ENCODE results near the gene TMPRSS4. TPM values are rescaled to one million over a fixed set of nuclear protein-coding genes. Genes with fewer than 3 reads are reported as not detected.

The TMPRSS4 gene
- total and polyA plus RNA-seq, 2 of the 13 experiments (the other 11 are each of a cell fraction or from before 2014, with no cell fraction given), result 0.32 TPM; not detected in 1

- TF ChIP-seq ZNF460 (CRISPR knock-in tag; IDR thresholded peaks at IDR 0.05; ENCODE audit: borderline replicate concordance) (no peak), HNF4A (CRISPR knock-in tag; IDR thresholded peaks at IDR 0.05) (no peak), HNRNPH1 (optimal IDR thresholded peaks at IDR 0.05; ENCODE audit: low read depth, low read length) (no peak), ZNF292 (CRISPR knock-in tag; IDR thresholded peaks at IDR 0.05; ENCODE audit: borderline replicate concordance, low read depth) (no peak), ZNF546 (CRISPR knock-in tag; conservative IDR thresholded peaks at IDR 0.05) (no peak), RFXANK (CRISPR knock-in tag; IDR thresholded peaks at IDR 0.05) (no peak), NR2C2 (CRISPR knock-in tag; IDR thresholded peaks at IDR 0.05; ENCODE audit: borderline replicate concordance) (0 out of 2 replicates have a peak, but pooled peaks have one; percentile 31), HMG20B (CRISPR knock-in tag; conservative IDR thresholded peaks at IDR 0.05) (no peak), KAT2B (IDR thresholded peaks at IDR 0.05; ENCODE audit: borderline replicate concordance, low read depth, low read length) (no peak), KDM5B (CRISPR knock-in tag; IDR thresholded peaks at IDR 0.05; ENCODE audit: borderline replicate concordance) (peak; percentile 74), ZFYVE20 (CRISPR knock-in tag; IDR thresholded peaks at IDR 0.05; ENCODE audit: borderline replicate concordance, low read depth) (no peak), ATRX (CRISPR knock-in tag; IDR thresholded peaks at IDR 0.05; ENCODE audit: borderline replicate concordance) (no peak), MIER3 (CRISPR knock-in tag; IDR thresholded peaks at IDR 0.05; ENCODE audit: borderline replicate concordance) (peak; percentile 38; the same call in 1 of the 2 replicates), ZNF678 (CRISPR knock-in tag; IDR thresholded peaks at IDR 0.05) (0 out of 2 replicates have a peak, but pooled peaks have one; percentile 53), REL (CRISPR knock-in tag; conservative IDR thresholded peaks at IDR 0.05) (no peak), GABPB1 (CRISPR knock-in tag; IDR thresholded peaks at IDR 0.05) (peak; percentile 55), CHD4 (IDR thresholded peaks at IDR 0.05; ENCODE audit: borderline replicate concordance, low read length) (no peak)
- TF ChIP-seq, protein P1, sequence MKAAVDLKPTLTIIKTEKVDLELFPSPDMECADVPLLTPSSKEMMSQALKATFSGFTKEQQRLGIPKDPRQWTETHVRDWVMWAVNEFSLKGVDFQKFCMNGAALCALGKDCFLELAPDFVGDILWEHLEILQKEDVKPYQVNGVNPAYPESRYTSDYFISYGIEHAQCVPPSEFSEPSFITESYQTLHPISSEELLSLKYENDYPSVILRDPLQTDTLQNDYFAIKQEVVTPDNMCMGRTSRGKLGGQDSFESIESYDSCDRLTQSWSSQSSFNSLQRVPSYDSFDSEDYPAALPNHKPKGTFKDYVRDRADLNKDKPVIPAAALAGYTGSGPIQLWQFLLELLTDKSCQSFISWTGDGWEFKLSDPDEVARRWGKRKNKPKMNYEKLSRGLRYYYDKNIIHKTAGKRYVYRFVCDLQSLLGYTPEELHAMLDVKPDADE (CRISPR knock-in tag; IDR thresholded peaks at IDR 0.05), result no peak
- TF ChIP-seq, protein P2, sequence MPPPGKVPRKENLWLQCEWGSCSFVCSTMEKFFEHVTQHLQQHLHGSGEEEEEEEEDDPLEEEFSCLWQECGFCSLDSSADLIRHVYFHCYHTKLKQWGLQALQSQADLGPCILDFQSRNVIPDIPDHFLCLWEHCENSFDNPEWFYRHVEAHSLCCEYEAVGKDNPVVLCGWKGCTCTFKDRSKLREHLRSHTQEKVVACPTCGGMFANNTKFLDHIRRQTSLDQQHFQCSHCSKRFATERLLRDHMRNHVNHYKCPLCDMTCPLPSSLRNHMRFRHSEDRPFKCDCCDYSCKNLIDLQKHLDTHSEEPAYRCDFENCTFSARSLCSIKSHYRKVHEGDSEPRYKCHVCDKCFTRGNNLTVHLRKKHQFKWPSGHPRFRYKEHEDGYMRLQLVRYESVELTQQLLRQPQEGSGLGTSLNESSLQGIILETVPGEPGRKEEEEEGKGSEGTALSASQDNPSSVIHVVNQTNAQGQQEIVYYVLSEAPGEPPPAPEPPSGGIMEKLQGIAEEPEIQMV (CRISPR knock-in tag; IDR thresholded peaks at IDR 0.05; ENCODE audit: low read depth), result peak; percentile 77
- TF ChIP-seq, protein P3, sequence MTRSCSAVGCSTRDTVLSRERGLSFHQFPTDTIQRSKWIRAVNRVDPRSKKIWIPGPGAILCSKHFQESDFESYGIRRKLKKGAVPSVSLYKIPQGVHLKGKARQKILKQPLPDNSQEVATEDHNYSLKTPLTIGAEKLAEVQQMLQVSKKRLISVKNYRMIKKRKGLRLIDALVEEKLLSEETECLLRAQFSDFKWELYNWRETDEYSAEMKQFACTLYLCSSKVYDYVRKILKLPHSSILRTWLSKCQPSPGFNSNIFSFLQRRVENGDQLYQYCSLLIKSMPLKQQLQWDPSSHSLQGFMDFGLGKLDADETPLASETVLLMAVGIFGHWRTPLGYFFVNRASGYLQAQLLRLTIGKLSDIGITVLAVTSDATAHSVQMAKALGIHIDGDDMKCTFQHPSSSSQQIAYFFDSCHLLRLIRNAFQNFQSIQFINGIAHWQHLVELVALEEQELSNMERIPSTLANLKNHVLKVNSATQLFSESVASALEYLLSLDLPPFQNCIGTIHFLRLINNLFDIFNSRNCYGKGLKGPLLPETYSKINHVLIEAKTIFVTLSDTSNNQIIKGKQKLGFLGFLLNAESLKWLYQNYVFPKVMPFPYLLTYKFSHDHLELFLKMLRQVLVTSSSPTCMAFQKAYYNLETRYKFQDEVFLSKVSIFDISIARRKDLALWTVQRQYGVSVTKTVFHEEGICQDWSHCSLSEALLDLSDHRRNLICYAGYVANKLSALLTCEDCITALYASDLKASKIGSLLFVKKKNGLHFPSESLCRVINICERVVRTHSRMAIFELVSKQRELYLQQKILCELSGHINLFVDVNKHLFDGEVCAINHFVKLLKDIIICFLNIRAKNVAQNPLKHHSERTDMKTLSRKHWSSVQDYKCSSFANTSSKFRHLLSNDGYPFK (CRISPR knock-in tag; IDR thresholded peaks at IDR 0.05; ENCODE audit: borderline replicate concordance), result peak; percentile 29; the same call in 1 of the 2 replicates
- TF ChIP-seq, protein P4, sequence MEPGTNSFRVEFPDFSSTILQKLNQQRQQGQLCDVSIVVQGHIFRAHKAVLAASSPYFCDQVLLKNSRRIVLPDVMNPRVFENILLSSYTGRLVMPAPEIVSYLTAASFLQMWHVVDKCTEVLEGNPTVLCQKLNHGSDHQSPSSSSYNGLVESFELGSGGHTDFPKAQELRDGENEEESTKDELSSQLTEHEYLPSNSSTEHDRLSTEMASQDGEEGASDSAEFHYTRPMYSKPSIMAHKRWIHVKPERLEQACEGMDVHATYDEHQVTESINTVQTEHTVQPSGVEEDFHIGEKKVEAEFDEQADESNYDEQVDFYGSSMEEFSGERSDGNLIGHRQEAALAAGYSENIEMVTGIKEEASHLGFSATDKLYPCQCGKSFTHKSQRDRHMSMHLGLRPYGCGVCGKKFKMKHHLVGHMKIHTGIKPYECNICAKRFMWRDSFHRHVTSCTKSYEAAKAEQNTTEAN (CRISPR knock-in tag; conservative IDR thresholded peaks at IDR 0.05), result no peak
Observed at GRCh38 chr11:118145285-118146227, 68.7 kb downstream of the TMPRSS4 start (continued).

All from HepG2 (cell line).